T-cell (primary cell): ENCODE data around the gene ZNF322. TPM values are rescaled to one million over a fixed set of nuclear protein-coding genes. Genes with fewer than 3 reads are reported as not detected.

Experiments
- ATAC-seq, 4 experiments: fragments of 200-7000 bp in 3 of 4; fragments of 150-1000 bp in 1 of 4; cut with Tn5 transposase; replicated peaks in 1 of 4; 1 replicate in 3 of 4; 2 replicates in 1 of 4; pipeline ENCODE4 v1.10.0; 2021; ENCODE audit warnings: moderate library complexity in 3 of 4, mild to moderate bottlenecking in 2 of 4, moderate number of reproducible peaks in 1 of 4
- CTCF ChIA-PET, 2 donors: fragments of 300-600 bp; sonication (Branson Sonifier 250); formaldehyde crosslinking; loops; one replicate each; lab custom pipeline; 2022; ENCODE audit warnings: antibody characterized with exemption in 2 of 2; lab: Charles Lee
- POLR2A ChIA-PET, 2 donors: fragments of 300-600 bp; sonication (Branson Sonifier 250); formaldehyde crosslinking; loops; one replicate each; lab custom pipeline; 2022; ENCODE audit warnings: antibody characterized with exemption in 2 of 2; lab: Charles Lee
- DNase-seq, 35 experiments: peaks; one replicate each; pipeline versions ENCODE4 v3.0.0 to v3.0.0-alpha.2; 2013 to 2023
- H3K27ac ChIP-seq: one replicate; pipeline ENCODE4 v1.5.1; 2013; ENCODE audit warnings: low read length
- H3K27me3 ChIP-seq, 2 experiments: replicated peaks in 1 of 2; 1 replicate in 1 of 2; 2 replicates in 1 of 2; pipeline versions ENCODE4 v1.6.1 to v1.7.0; 2013; ENCODE audit warnings: low read length in 1 of 2, mixed read lengths in 1 of 2; ENCODE audit not compliant: control insufficient read depth in 2 of 2, insufficient read depth in 2 of 2; ENCODE audit errors: extremely low read depth in 1 of 2
- H3K36me3 ChIP-seq, 2 donors: 1 replicate in 1 of 2; 2 replicates in 1 of 2; pipeline versions ENCODE4 v1.6.1 to v1.7.0; 2013; ENCODE audit warnings: low read length in 1 of 2; ENCODE audit not compliant: control insufficient read depth in 2 of 2, insufficient read depth in 1 of 2; ENCODE audit errors: extremely low read depth in 1 of 2
- H3K4me1 ChIP-seq, 2 experiments: 1 replicate in 1 of 2; 2 replicates in 1 of 2; pipeline versions ENCODE4 v1.6.1 to v1.7.0; 2013; ENCODE audit warnings: low read length in 2 of 2, mixed read lengths in 1 of 2; ENCODE audit not compliant: insufficient read depth in 2 of 2, control insufficient read depth in 1 of 2; ENCODE audit errors: extremely low read depth in 1 of 2
- H3K4me3 ChIP-seq, 2 donors: 1 replicate in 1 of 2; 2 replicates in 1 of 2; pipeline versions ENCODE4 v1.5.1 to v1.7.0; 2013; ENCODE audit warnings: mild to moderate bottlenecking in 2 of 2, low read length in 1 of 2, moderate library complexity in 1 of 2; ENCODE audit not compliant: control insufficient read depth in 1 of 2; ENCODE audit errors: extremely low read depth in 1 of 2
- H3K9me3 ChIP-seq: 2 replicates; pipeline ENCODE4 v1.7.0; 2013
- H3K27ac Mint-ChIP-seq, 2 donors: one replicate each; pipeline ENCODE4 v1.8.0; 2020 to 2021; ENCODE audit warnings: mild to moderate bottlenecking in 2 of 2, mixed read lengths in 2 of 2
- H3K27me3 Mint-ChIP-seq, 2 donors: one replicate each; pipeline ENCODE4 v1.8.0; 2021 to 2022; ENCODE audit warnings: mixed read lengths in 2 of 2
- H3K36me3 Mint-ChIP-seq: one replicate; pipeline ENCODE4 v1.8.0; 2021; ENCODE audit warnings: mixed read lengths
- H3K4me1 Mint-ChIP-seq, 3 donors: one replicate each; pipeline ENCODE4 v1.8.0; 2020 to 2022; ENCODE audit warnings: mixed read lengths in 3 of 3, mild to moderate bottlenecking in 1 of 3
- H3K4me3 Mint-ChIP-seq, 3 donors: one replicate each; pipeline ENCODE4 v1.8.0; 2020 to 2022; ENCODE audit warnings: mild to moderate bottlenecking in 3 of 3, mixed read lengths in 3 of 3, moderate library complexity in 3 of 3
- H3K9me3 Mint-ChIP-seq, 3 donors: one replicate each; pipeline ENCODE4 v1.8.0; 2020 to 2022; ENCODE audit warnings: mixed read lengths in 3 of 3
- WGBS: methylation state at CpG from one replicate; pipeline ENCODE4 v1.1.5; 2013; ENCODE audit warnings: missing lambda C conversion rate; ENCODE audit not compliant: insufficient coverage; 5-methylcytosine and 5-hydroxymethylcytosine counted together
- total RNA-seq, 35 experiments: library from RNA in 6 of 35; stranded (reverse) in 6 of 35; fragments of 120-200 nt in 1 of 35; gene quantifications; one replicate each; pipeline versions ENCODE4 v1.2.1 to v1.2.4 and lab custom pipeline; 2013 to 2026

ZNF322 gene
- total RNA-seq, 5 donors from 2014 or later (not counting 1 experiment from before 2014, with no cell fraction given): 2.9 to 17.9 (median 14.7) TPM

DNA sequence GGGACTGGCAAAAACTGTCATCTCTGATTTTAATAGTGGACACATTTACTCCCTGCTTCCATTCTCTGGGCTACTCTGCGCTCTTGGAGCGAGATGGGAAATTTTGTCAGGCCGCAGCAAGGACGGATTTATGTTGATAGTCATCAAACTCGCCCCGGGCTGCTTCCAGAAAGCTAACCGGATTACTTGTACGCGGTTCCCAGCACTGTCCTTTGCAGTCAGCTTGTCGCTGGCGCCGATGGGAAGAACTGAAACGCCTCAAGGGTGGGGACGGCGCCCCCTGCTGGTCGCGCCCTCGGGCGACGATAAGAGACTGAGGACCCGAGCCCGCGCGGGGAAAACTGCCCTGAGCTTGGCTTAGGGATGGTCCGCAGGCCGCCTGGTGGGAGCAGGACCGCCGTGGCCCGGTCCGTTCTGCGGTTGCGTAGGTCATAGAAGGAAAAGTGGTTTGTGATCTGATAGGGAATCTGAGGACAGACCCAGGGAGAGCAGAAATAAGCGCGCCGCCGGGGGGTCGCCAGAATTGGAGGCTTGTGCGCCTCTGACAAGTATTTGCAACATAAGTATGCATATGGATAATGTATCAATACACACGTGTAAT lies 63.8 kb downstream of the ZNF322 start:
- Mint-ChIP-seq H3K27ac (no peak overlapping the region), H3K4me1 (peaks cover 0 to 27% (median 21%) of the 10 kb centered on the region in 3 donors), H3K27me3 (peaks cover 20 to 31% of the 10 kb centered on the region in 2 donors), H3K36me3 (peaks cover 20% of the 10 kb centered on the region), H3K4me3 (no peak overlapping the region), H3K9me3 (no peaks in the 10 kb centered on the region)
- Histone ChIP-seq H3K27me3 (peaks cover 9 to 10% of the 10 kb centered on the region in 2 experiments), H3K9me3 (no peaks in the 10 kb centered on the region), H3K36me3 (peaks cover 6 to 23% of the 10 kb centered on the region in 2 donors), H3K27ac (no peak overlapping the region), H3K4me1 (peaks cover 8 to 22% of the 10 kb centered on the region in 2 experiments), H3K4me3 (peak overlapping the region; percentile 58 to 74)
- ChIA-PET POLR2A (interaction anchor here in 1 of 2 donors (0.5 kb wide), 1 partner anchor 1295 kb away, joined by 5 read pairs; no protein-coding TSS in a partner anchor), CTCF (interaction anchor here (0.5 to 2.4 kb wide), 19 partner anchors 10 to 531 kb away, joined by 3 to 31 read pairs (median 5); partner anchors contain the start of gene HMGN4 (in 1 of the 2))
- ATAC-seq (peak; percentile 44 to 53 (median 49)), DNase-seq (peak; percentile 56 to 94 (median 79))
- WGBS: under 1% methylated on average over 30 of the region's 39 CpGs

DNA sequence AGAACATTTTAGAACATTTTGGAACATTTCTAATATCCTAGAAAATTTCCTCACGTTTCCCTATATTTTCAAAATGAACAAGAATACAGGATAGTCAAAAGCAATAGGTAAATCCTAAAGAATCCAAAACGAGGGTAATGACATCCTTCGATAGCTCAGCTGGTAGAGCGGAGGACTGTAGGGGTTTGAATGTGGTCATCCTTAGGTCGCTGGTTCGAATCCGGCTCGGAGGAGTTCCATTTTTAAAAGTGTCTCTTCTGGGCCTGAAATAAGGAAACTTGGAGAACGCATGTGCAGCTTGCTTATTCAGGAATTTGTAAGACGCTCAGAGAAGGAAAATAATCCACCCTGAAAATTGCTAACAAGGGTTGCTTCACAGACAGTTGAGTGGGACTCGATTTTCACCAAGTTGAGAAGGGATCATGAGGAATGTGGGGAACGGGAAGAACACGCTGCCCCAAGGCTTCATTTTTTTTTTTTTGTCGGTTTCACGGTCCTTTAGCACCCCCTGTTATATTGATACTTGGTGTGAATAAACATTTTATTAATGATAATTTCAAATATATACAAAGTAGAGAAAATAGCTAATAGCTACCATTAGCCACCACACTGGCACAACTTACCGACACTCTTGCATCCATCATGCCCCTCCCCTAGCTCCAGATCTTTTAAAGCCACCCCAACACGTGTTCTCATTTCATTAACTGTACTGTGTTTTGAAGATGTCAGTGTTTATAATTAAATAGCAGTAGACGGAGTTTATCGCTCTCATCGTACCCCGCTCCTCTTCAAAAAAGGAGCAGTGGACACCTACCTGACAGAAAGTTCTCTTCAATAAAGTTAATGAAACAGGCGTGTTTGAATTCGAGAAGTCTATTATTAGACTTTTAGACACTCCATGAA lies 64.6 kb downstream of the ZNF322 start:
- ChIA-PET POLR2A (interaction anchor here in 1 of 2 donors (0.5 kb wide), 2 partner anchors 436 to 1296 kb away, joined by 4 to 5 read pairs; no protein-coding TSS in a partner anchor), CTCF (interaction anchor here (0.5 to 2.4 kb wide), 19 partner anchors 9 to 532 kb away, joined by 3 to 31 read pairs (median 5); partner anchors contain the start of gene HMGN4 (in 1 of the 2))
- WGBS: 11% methylated on average over 5 of the region's 23 CpGs

DNA sequence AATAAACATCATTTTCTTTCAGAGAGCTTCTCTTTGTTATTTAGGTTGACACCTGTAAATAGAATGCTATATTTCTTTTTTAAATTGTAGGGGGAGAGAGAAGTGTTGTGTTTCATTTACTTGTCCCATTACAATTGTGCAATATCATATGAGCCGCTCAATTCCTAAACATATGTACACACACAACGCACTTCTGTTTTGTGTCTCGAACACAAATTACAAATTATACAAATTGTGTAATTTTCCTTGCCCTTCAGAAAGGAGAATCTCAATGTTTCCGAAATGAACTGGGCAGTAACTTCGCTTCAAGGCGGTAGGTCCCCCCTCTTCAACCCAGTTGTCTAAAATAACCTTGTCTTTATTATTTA lies 65.4 kb downstream of the ZNF322 start:
- no peak for DNase-seq
- H3K4me1 Mint-ChIP-seq: peaks cover 0 to 20% (median 18%) of the 10 kb centered on the region in 3 donors

More for the DNA sequence above, 64.6 kb downstream of the ZNF322 start:
- Histone ChIP-seq H3K36me3 (peaks cover 6 to 23% of the 10 kb centered on the region in 2 donors), H3K9me3 (no peaks in the 10 kb centered on the region), H3K27ac (no peak overlapping the region), H3K4me1 (peaks cover 8 to 22% of the 10 kb centered on the region in 2 experiments), H3K27me3 (peaks cover 9 to 10% of the 10 kb centered on the region in 2 experiments), H3K4me3 (peak overlapping the region in 1 of 2 donors; percentile 74)
- Mint-ChIP-seq H3K4me3 (peak overlapping the region in 1 of 3 donors; percentile 19), H3K9me3 (no peaks in the 10 kb centered on the region), H3K27ac (no peak overlapping the region), H3K27me3 (peaks cover 23 to 32% of the 10 kb centered on the region in 2 donors), H3K4me1 (peaks cover 0 to 27% (median 21%) of the 10 kb centered on the region in 3 donors), H3K36me3 (peaks cover 19% of the 10 kb centered on the region)
- ATAC-seq (no peak), DNase-seq (peak in 1 of 35 experiments; percentile 35)

DNA sequence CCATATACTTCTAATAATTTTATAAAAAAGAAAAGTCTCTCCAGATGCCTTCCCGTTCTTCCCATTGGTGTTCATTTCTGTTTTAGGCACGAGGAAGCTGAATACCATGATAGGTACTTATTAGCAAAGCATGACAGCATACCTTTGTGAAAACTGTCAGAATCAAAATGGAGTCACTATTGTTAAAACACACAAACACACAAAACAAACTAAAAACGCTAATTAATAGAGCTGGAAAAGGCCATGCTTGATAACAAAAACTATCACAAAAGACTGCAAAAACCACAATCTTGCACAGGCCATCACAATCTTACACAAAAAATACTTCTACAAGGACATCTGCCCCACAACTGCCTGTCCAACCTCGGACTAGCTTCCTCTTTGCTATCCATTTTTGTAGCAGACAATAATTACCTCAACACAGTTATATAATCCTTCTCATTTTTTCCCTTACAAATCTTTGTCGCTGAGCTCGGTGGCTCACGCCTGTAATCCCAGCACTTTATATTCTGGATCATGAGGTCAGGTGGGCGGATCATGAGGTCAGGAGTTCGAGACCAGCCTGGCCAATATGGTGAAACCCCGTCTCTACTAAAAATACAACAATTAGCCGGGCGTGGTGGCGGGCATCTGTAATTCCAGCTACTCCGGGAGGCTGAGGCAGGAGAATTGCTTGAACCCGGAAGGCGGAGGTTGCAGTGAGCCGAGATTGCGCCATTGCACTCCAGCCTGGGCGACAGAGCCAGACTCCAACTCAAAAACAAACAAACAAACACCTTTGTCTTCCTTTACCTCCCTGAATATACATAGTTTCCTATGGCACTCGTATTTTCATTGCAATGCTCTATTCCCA lies 66.0 kb downstream of the ZNF322 start:
- H3K36me3 ChIP-seq: peaks cover 5 to 8% of the 10 kb centered on the region in 2 donors
- H3K27me3 ChIP-seq: peaks cover 9 to 15% of the 10 kb centered on the region in 2 experiments
- no peaks in the 10 kb centered on the region for H3K9me3 Mint-ChIP-seq
- no peak overlapping the region for H3K27ac ChIP-seq
- peaks cover 0 to 16% (median 15%) of the 10 kb centered on the region in 3 donors for H3K4me1 Mint-ChIP-seq
- POLR2A ChIA-PET: interaction anchor here (0.5 to 0.6 kb wide), 4 partner anchors 389 to 1838 kb away, joined by 3 to 9 read pairs (median 6); a partner anchor contains a TSS
- H3K4me3 ChIP-seq: no peak overlapping the region
- H3K4me1 ChIP-seq: peaks cover 8 to 20% of the 10 kb centered on the region in 2 experiments
- H3K27me3 Mint-ChIP-seq: peaks cover 23 to 35% of the 10 kb centered on the region in 2 donors
- no peak overlapping the region for H3K27ac Mint-ChIP-seq
- ATAC-seq (no peak), DNase-seq (no peak)
- CTCF ChIA-PET: interaction anchor here in 1 of 2 donors (0.6 to 0.9 kb wide), 4 partner anchors 22 to 418 kb away, joined by 3 to 5 read pairs (median 3); no protein-coding TSS in a partner anchor
- H3K4me3 Mint-ChIP-seq: no peak overlapping the region
- no peaks in the 10 kb centered on the region for H3K9me3 ChIP-seq
- H3K36me3 Mint-ChIP-seq: peaks cover 7% of the 10 kb centered on the region
- WGBS: 55% methylated on average over 17 of the region's 20 CpGs

More for the DNA sequence above, 65.4 kb downstream of the ZNF322 start:
- H3K9me3 ChIP-seq: no peaks in the 10 kb centered on the region
- ChIA-PET POLR2A (interaction anchor here (0.5 to 0.6 kb wide), 2 partner anchors 419 to 1300 kb away, joined by 3 to 9 read pairs; no protein-coding TSS in a partner anchor), CTCF (interaction anchor here in 1 of 2 donors (0.9 to 2.1 kb wide), 2 partner anchors 17 to 418 kb away, joined by 3 to 11 read pairs; no protein-coding TSS in a partner anchor)
- H3K4me1 ChIP-seq: peaks cover 8 to 22% of the 10 kb centered on the region in 2 experiments
- H3K9me3 Mint-ChIP-seq: no peaks in the 10 kb centered on the region
- H3K27me3 Mint-ChIP-seq: peaks cover 23 to 35% of the 10 kb centered on the region in 2 donors
- H3K36me3 Mint-ChIP-seq: peaks cover 10% of the 10 kb centered on the region
- H3K27ac ChIP-seq: no peak overlapping the region
- H3K4me3 Mint-ChIP-seq: no peak overlapping the region
- H3K27ac Mint-ChIP-seq: no peak overlapping the region
- WGBS: no CpG with 5 or more reads among the region's 6 CpGs
- H3K27me3 ChIP-seq: peaks cover 9 to 10% of the 10 kb centered on the region in 2 experiments
- no peak for ATAC-seq
- H3K36me3 ChIP-seq: peaks cover 6 to 14% of the 10 kb centered on the region in 2 donors
- no peak overlapping the region for H3K4me3 ChIP-seq

DNA sequence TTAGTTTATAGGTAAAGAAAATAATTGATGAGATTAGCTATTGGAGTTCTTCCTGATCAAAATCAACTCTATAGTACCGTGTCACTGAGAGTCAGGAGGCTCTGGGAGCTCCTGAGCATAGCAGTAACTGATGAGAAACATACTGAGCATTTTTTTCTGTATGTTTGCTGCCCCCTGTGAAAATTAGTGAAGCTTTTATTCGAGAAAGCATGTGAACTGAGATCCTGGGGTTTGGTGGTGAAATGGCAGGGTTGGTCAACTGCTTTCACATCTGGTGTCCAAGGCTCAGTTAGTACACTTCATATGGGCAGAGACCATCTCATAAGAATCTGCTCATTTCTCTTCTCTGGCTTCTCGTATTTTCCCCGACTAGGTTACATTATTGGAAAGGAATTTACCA lies 66.9 kb downstream of the ZNF322 start:
- H3K9me3 Mint-ChIP-seq: no peaks in the 10 kb centered on the region
- no peak overlapping the region for H3K27ac Mint-ChIP-seq
- ChIA-PET CTCF (interaction anchor here in 1 of 2 donors (0.7 kb wide), 1 partner anchor 21 kb away, joined by 3 read pairs; no protein-coding TSS in a partner anchor), POLR2A (interaction anchor here (0.5 to 0.6 kb wide), 4 partner anchors 234 to 557 kb away, joined by 4 to 9 read pairs (median 6); a partner anchor contains a TSS)
- peaks cover 4 to 11% of the 10 kb centered on the region in 2 experiments for H3K4me1 ChIP-seq
- WGBS: 20% methylated on average over 1 of the region's 4 CpGs
- no peak for ATAC-seq
- no peaks in the 10 kb centered on the region for H3K9me3 ChIP-seq
- H3K4me1 Mint-ChIP-seq: peaks cover 0 to 8% (median 7%) of the 10 kb centered on the region in 3 donors
- no peaks in the 10 kb centered on the region for H3K36me3 Mint-ChIP-seq
- no peak overlapping the region for H3K4me3 ChIP-seq
- H3K4me3 Mint-ChIP-seq: no peak overlapping the region
- peaks cover 9 to 17% of the 10 kb centered on the region in 2 experiments for H3K27me3 ChIP-seq
- no peak for DNase-seq
- H3K27me3 Mint-ChIP-seq: peaks cover 23 to 35% of the 10 kb centered on the region in 2 donors
- H3K27ac ChIP-seq: no peak overlapping the region
- no peaks in the 10 kb centered on the region for H3K36me3 ChIP-seq
